HG03442 (cell line): Measurements from ENCODE around the gene CDKN2A.

Experiments
- ATAC-seq: cut with Tn5 transposase; IDR thresholded peaks from one replicate; pipeline ENCODE4 v1.9.1; 2021; ENCODE audit warnings: mild to moderate bottlenecking, moderate library complexity; ENCODE audit not compliant: unreplicated experiment

CDKN2A gene

GRCh38 chr9:22008384-22008716 is 14.2 kb upstream of the CDKN2A start:
- ATAC-seq, result no peak

DNA sequence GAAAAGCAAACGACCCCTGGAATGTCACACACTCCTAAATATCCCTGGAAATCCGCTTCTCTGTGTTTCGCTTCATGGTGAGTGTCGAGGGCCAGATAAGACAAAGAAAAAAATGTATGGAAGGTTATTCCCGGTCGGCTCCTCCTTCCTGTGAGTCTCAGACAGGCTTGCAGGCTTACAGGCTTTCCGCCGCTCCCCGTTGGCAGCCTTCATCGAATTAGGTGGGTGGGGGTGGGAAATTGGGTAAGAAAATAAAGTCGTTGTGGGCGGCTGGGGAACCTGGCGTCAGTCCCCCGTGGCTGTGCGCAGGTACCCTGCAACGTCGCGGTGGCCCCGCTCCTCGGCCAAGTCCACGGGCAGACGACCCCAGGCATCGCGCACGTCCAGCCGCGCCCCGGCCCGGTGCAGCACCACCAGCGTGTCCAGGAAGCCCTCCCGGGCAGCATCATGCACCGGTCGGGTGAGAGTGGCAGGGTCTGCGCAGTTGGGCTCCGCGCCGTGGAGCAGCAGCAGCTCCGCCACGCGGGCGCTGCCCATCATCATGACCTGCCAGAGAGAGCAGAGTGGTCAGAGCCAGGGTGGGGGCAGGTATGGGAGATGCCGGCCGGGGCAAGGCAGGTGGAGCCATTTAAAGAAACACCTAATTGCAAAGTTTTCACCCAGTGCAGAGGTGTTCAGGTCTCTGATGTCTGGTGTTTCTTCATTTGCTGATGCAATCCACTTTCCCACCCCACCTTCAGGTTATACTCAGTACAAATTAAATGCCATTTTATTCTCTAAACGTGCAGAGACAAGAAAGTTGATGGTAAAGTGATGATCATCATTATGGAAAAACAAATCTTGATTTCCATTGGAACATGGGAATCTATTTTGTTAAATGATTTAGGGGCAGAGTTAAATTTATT is 11.8 kb upstream of the CDKN2A start:
- no peak for ATAC-seq

- ATAC-seq, result no peak
Measured at GRCh38 chr9:22005021-22005701, 11.0 kb upstream of the CDKN2A start.

GRCh38 chr9:22002038-22002437 is 7.8 kb upstream of the CDKN2A start:
- no peak for ATAC-seq

DNA sequence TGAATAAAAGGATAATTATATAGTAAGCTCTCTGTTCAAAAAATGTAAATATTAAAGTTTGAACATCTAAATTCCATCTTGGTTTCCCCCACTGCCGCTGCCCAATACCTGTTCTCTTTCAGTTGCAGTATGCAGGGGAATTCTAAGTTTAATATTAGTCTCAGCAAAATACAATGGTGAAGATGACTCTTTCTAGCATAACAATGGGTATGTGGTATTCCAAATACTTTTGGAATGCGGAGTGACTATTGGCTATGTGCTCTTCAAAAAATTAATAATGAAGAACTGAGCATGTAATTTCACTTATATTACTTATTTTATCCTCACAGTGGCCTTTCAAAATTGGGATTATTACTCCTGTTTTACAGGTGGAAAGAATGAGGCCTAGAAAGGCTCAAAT is 3.8 kb upstream of the CDKN2A start:
- ATAC-seq, result no peak

DNA sequence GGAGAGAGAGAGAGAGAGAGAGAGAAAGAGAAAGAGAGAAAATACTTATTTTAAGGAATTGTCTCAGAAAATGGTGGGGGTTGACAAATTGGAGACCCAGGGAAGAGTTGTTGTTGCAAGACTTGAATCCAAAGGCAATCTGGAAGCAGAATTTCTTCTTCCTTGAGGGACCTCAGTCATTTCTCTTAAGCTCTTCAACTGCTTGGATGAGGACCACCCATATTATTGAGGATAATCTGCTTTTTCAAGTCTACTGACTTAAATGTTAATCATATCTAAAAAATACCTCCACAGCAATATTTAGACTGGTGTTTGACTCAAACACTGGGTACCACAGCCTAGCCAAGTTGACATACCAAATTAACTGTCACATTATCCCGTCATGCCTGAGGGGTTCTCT is 3.3 kb upstream of the CDKN2A start:
- ATAC-seq, result no peak

- ATAC-seq, result no peak
Measured at GRCh38 chr9:21996858-21997257, 2.7 kb upstream of the CDKN2A start.

DNA sequence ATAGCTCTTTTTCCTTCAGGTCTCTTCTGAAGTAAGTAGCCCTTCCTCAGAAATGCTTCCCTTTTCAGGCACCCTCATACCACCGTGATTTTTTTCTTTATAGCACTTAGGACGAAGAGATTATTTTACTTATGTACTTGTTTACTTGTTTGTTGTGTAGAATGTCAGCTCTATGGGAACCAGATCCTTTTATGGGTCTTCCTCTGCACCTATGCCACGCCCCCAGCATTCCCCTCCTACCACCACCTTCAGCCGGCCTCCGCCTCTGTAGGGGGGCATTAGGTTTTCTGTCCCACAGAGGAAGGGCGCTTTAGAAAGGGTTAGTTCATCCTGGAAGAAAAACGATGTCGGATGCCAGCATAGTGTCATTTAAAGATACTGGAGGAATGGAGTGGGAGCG is 2.2 kb upstream of the CDKN2A start:
- ATAC-seq, result no peak

DNA sequence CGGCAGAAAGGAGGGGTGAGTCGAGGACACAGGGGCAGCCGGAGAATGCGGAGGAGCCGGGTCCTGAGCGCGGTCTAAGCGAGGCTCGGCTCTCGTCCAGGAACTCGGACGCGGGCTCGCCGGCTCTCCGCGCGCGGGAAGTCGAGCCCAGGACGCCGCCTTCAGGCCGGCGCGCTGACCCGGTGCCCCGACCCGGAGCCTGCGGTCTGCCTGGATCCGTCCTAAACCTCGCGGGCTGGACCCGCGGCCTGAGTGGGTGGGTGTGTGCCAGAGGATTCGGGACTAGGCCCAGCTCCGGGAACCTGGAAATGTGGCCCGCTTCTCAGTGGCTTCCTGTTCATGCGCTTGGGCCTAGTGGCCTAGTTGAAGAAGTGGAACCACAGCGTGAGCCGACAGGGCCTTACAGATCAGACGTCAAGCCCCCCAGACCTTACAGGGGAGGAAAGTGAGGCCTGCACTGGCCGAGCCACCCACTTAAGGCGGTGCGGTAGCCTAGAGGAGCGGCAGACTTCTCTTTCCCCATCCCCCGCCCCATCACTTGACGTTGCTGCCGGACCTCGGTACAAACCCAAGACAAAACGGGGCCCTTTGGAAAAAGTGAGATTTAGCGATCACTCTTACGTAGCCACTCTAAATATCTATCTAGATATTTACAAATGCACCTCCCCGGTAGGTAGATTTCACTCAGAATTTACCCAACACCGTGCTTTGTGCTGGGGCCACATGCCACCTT is 1.6 kb upstream of the CDKN2A start:
- peak; percentile 15 for ATAC-seq

DNA sequence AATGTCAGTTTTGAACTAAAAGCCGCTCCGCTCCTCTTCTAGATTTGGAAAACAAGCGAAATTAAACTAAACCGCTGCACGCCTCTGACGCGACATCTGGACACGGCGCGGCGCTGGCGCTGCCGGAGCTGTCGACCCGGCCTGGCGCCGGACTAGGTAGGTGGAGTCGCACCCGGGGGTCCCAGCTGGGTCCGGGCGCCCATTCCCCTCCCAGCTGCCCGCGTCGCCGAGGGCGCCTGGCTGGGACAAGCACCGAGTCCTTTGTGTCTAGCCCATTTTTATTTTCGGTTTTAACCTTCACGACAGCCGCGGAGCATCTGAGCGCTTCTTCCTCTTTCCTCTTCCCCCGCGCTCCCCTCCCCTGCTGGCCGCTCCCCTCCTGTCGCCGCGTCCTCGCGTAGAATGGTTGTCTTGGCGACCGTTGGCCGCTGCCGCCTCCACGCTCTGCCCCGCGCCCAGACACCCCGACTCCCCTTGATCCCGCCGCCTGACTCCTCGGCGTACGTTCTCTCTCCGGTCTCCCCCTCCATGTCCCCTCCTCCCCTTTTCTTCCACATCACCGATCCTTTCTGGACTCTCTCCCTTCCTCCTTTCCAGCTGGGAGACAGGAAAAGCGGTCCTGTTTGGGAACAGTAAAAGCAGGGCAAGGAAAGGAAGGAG is 944 bp upstream of the CDKN2A start:
- peak; percentile 87 for ATAC-seq

GRCh38 chr9:21994556-21995005 is 389 bp upstream of the CDKN2A start, which contains the start of gene CDKN2B-AS1:
TSS of gene CDKN2B-AS1 (plus strand) at chr9:21994791.
- peak; percentile 34 for ATAC-seq

- no peak for ATAC-seq
Measured at GRCh38 chr9:21993007-21993406, 1.2 kb downstream of the CDKN2A start.

DNA sequence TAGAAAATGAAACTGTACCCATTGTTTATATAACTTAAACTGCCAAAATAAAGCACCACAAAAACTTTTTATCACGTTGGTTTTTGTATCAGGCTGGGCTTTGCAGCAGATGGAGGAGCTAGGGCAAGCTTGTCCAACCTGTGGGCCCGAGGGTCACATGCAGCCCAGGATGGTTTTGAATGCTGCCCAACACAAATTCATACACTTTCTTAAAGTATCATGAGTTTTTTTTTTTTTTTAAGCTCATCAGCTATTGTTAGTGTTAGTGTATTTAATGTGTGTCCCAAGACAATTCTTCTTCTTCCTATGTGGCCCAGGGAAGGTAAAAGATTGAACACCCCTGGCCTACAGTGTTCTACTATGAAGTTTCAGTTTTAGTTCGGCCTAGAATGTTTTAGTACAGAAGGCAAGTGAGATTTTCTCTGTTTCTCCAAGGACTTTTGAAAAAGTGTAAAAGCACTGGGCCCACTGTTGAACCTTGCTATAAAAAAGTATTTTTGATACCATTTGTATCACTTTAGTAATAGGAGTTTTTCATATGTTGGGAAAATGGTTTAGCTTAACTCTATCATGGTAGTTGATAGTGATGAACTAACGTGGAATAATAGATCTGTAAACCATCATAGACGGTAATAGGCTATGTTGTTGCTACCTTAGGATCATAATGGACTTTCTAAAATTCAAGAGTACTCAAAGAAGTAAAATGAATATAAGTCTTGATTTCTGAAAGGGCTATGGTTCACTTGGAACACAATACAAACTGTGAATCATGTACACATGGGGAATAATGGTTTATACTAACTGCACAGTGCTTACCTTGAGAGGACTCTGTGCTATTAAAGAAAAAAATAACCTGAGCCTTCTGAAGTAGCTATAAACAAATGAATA is 2.9 kb downstream of the CDKN2A start:
- no peak for ATAC-seq

DNA sequence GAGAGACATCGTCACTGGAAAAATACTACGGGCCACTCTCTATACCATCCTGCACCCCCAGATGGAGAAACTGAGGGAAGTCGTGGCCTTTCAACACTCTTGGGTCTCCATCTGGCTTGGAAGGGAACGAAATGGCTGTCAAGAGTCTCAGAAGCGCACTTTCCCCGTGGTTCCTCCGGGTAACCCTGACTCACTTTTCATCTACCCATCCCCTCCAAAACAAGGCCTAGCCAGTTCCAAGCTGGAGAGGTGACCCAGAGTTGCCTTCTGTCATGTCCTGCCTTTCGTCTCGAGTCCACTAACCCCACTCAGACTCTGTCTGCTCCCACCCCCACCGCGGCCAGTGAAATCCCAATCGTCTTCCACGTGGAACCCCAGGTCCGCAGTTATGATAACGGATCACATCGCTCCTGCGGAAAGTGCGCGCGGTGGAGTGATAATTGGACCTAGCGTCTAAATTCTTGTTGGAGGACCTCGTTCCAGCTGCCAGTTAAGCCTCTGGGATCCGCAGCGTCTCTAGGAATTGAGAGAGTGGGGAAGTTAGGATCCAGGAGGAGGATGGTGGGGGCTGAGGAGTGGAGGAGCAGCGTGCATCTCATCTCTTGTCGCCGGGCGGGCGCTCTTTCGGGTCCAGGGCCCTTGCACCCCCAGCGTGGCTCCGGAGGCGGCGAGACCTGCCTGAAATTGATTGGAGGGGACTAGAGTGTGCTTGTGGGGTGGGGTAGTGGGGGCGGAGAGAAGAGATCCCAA is 4.6 kb downstream of the CDKN2A start:
- ATAC-seq, result no peak

- ATAC-seq, result no peak
Measured at GRCh38 chr9:21988056-21988990, 5.9 kb downstream of the CDKN2A start.

GRCh38 chr9:21985964-21986667 is 8.1 kb downstream of the CDKN2A start:
- ATAC-seq, result no peak

- ATAC-seq, result no peak
Measured at GRCh38 chr9:21984101-21984500, 10.1 kb downstream of the CDKN2A start.

DNA sequence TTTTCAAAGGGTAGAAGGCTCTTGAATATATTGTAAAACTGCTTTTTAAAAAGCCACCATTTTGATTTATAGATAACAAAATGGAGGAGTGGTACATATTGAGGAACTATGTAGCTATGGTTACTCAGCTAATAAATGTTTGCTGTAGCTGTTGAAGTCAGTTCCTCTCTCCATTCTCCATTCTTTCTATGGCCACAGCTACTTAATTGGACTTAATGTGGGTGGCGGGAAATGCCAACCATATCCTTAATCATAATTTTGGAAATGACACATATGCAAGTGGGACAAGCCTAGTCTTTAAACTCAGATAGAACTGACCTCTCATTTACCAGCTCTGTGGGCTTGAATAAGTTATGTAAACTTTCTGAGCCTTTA is 10.6 kb downstream of the CDKN2A start:
- ATAC-seq, result no peak
